Activated naive CD4-positive, alpha-beta T cell treated with anti-CD3 and anti-CD28 coated beads, Interleukin-2, amount 50 U/mL, for 24 hours (primary cell): ENCODE measurements around the gene ITPR1.
A peak's percentile ranks its signal among the peaks of the same experiment; 100 is the strongest.
"Not testable (repeated sequence)": the region's sequence is repeated elsewhere in the genome, so short reads cannot be mapped to it uniquely, and the experiment has no call there.

Experiments
- H3K27ac Mint-ChIP-seq: one replicate; pipeline ENCODE4 v1.8.0; 2021; ENCODE audit warnings: mild to moderate bottlenecking, mixed read lengths
- H3K27me3 Mint-ChIP-seq: one replicate; pipeline ENCODE4 v1.8.0; 2021; ENCODE audit warnings: mixed read lengths
- H3K36me3 Mint-ChIP-seq: one replicate; pipeline ENCODE4 v1.8.0; 2021; ENCODE audit warnings: mixed read lengths
- H3K4me1 Mint-ChIP-seq: one replicate; pipeline ENCODE4 v1.8.0; 2021; ENCODE audit warnings: mixed read lengths
- H3K4me3 Mint-ChIP-seq: one replicate; pipeline ENCODE4 v1.8.0; 2021; ENCODE audit warnings: mild to moderate bottlenecking, mixed read lengths
- H3K9me3 Mint-ChIP-seq: one replicate; pipeline ENCODE4 v1.8.0; 2021; ENCODE audit warnings: mixed read lengths

Gene ITPR1

GRCh38 chr3:4493014-4493940 is at the start of gene ITPR1:
TSS of gene ITPR1 (plus strand) at chr3:4493348. CDS start at chr3:4516492, 23,144 bp downstream.
- Mint-ChIP-seq H3K27ac (peak within 1 kb of the TSS; percentile 91), H3K4me1 (peaks cover 47% of the 10 kb centered on the region), H3K27me3 (no peaks in the 10 kb centered on the region), H3K36me3 (peaks cover 7% of the 10 kb centered on the region), H3K4me3 (peak within 1 kb of the TSS; percentile 97), H3K9me3 (no peaks in the 10 kb centered on the region)

GRCh38 chr3:4447295-4447999 is 45.7 kb upstream of the ITPR1 start:
- Mint-ChIP-seq H3K27ac (no peak overlapping the region), H3K9me3 (no peaks in the 10 kb centered on the region), H3K4me3 (no peak overlapping the region), H3K36me3 (peaks cover 24% of the 10 kb centered on the region), H3K4me1 (no peaks in the 10 kb centered on the region), H3K27me3 (no peaks in the 10 kb centered on the region)

GRCh38 chr3:4448187-4448586 is 45.0 kb upstream of the ITPR1 start:
- H3K27me3 Mint-ChIP-seq: no peaks in the 10 kb centered on the region
- H3K36me3 Mint-ChIP-seq: peaks cover 25% of the 10 kb centered on the region
- peaks cover 4% of the 10 kb centered on the region for H3K4me1 Mint-ChIP-seq
- no peak overlapping the region for H3K27ac Mint-ChIP-seq
- H3K4me3 Mint-ChIP-seq: no peak overlapping the region
- H3K9me3 Mint-ChIP-seq: no peaks in the 10 kb centered on the region

GRCh38 chr3:4449043-4449805 is 43.9 kb upstream of the ITPR1 start:
- no peaks in the 10 kb centered on the region for H3K27me3 Mint-ChIP-seq
- no peak overlapping the region for H3K4me3 Mint-ChIP-seq
- H3K4me1 Mint-ChIP-seq: peaks cover 4% of the 10 kb centered on the region
- no peak overlapping the region for H3K27ac Mint-ChIP-seq
- no peaks in the 10 kb centered on the region for H3K9me3 Mint-ChIP-seq
- peaks cover 24% of the 10 kb centered on the region for H3K36me3 Mint-ChIP-seq

- Mint-ChIP-seq H3K27ac (no peak overlapping the region), H3K4me1 (peaks cover 10% of the 10 kb centered on the region), H3K9me3 (no peaks in the 10 kb centered on the region), H3K36me3 (peaks cover 6% of the 10 kb centered on the region), H3K27me3 (no peaks in the 10 kb centered on the region), H3K4me3 (no peak overlapping the region)
Measured at GRCh38 chr3:4454142-4454541, 39.0 kb upstream of the ITPR1 start.

- peaks cover 15% of the 10 kb centered on the region for H3K4me1 Mint-ChIP-seq
- not testable (repeated sequence) for H3K9me3 Mint-ChIP-seq, H3K36me3 Mint-ChIP-seq, H3K27me3 Mint-ChIP-seq, H3K4me3 Mint-ChIP-seq, H3K27ac Mint-ChIP-seq
Measured at GRCh38 chr3:4456780-4457179, 36.4 kb upstream of the ITPR1 start.

- Mint-ChIP-seq H3K27me3 (no peaks in the 10 kb centered on the region), H3K4me1 (peaks cover 17% of the 10 kb centered on the region), H3K36me3 (no peaks in the 10 kb centered on the region), H3K4me3 (no peak overlapping the region), H3K27ac (no peak overlapping the region), H3K9me3 (no peaks in the 10 kb centered on the region)
Measured at GRCh38 chr3:4458961-4459360, 34.2 kb upstream of the ITPR1 start.

- H3K4me3 Mint-ChIP-seq: no peak overlapping the region
- no peaks in the 10 kb centered on the region for H3K36me3 Mint-ChIP-seq
- peaks cover 18% of the 10 kb centered on the region for H3K4me1 Mint-ChIP-seq
- H3K27ac Mint-ChIP-seq: peak overlapping the region; percentile 37
- no peaks in the 10 kb centered on the region for H3K9me3 Mint-ChIP-seq
- H3K27me3 Mint-ChIP-seq: no peaks in the 10 kb centered on the region
Measured at GRCh38 chr3:4460334-4460733, 32.8 kb upstream of the ITPR1 start.

GRCh38 chr3:4461468-4462090 is 31.6 kb upstream of the ITPR1 start:
- Mint-ChIP-seq H3K27ac (no peak overlapping the region), H3K4me1 (peaks cover 25% of the 10 kb centered on the region), H3K4me3 (no peak overlapping the region)

GRCh38 chr3:4462369-4463040 is 30.6 kb upstream of the ITPR1 start:
- Mint-ChIP-seq H3K36me3 (no peaks in the 10 kb centered on the region), H3K4me3 (no peak overlapping the region), H3K27me3 (no peaks in the 10 kb centered on the region), H3K4me1 (peaks cover 26% of the 10 kb centered on the region), H3K9me3 (no peaks in the 10 kb centered on the region), H3K27ac (no peak overlapping the region)

More at GRCh38 chr3:4461468-4462090, 31.6 kb upstream of the ITPR1 start:
- Mint-ChIP-seq H3K27me3 (no peaks in the 10 kb centered on the region), H3K9me3 (no peaks in the 10 kb centered on the region), H3K36me3 (no peaks in the 10 kb centered on the region)

GRCh38 chr3:4464576-4464975 is 28.6 kb upstream of the ITPR1 start:
- Mint-ChIP-seq H3K27ac (no peak overlapping the region), H3K4me3 (peak overlapping the region; percentile 84), H3K27me3 (no peaks in the 10 kb centered on the region)

GRCh38 chr3:4466741-4467521 is 26.2 kb upstream of the ITPR1 start, which contains the start of gene SUMF1:
TSS of gene SUMF1 (minus strand) at chr3:4467269. CDS start at chr3:4467245, 24 bp downstream.
- Mint-ChIP-seq H3K9me3 (no peaks in the 10 kb centered on the region), H3K27me3 (no peaks in the 10 kb centered on the region)

More at GRCh38 chr3:4464576-4464975, 28.6 kb upstream of the ITPR1 start:
- no peaks in the 10 kb centered on the region for H3K9me3 Mint-ChIP-seq
- H3K4me1 Mint-ChIP-seq: peaks cover 23% of the 10 kb centered on the region
- H3K36me3 Mint-ChIP-seq: no peaks in the 10 kb centered on the region

GRCh38 chr3:4467522-4467867 is 25.7 kb upstream of the ITPR1 start:
- Mint-ChIP-seq H3K27me3 (peaks cover 1% of the 10 kb centered on the region), H3K36me3 (no peaks in the 10 kb centered on the region), H3K4me1 (peaks cover 16% of the 10 kb centered on the region), H3K9me3 (no peaks in the 10 kb centered on the region), H3K4me3 (peak overlapping the region; percentile 93), H3K27ac (peak overlapping the region; percentile 90)

More at GRCh38 chr3:4466741-4467521, 26.2 kb upstream of the ITPR1 start, which contains the start of gene SUMF1:
- Mint-ChIP-seq H3K4me3 (peak within 1 kb of the TSS; percentile 93), H3K27ac (peak within 1 kb of the TSS; percentile 90), H3K36me3 (no peaks in the 10 kb centered on the region), H3K4me1 (peaks cover 17% of the 10 kb centered on the region)

- H3K27ac Mint-ChIP-seq: no peak overlapping the region
- H3K4me3 Mint-ChIP-seq: no peak overlapping the region
Measured at GRCh38 chr3:4471907-4472306, 21.2 kb upstream of the ITPR1 start.

More at GRCh38 chr3:4471907-4472306, 21.2 kb upstream of the ITPR1 start:
- H3K27me3 Mint-ChIP-seq: peaks cover 7% of the 10 kb centered on the region
- no peaks in the 10 kb centered on the region for H3K36me3 Mint-ChIP-seq
- H3K4me1 Mint-ChIP-seq: peaks cover 9% of the 10 kb centered on the region
- no peaks in the 10 kb centered on the region for H3K9me3 Mint-ChIP-seq
